Measurements from ENCODE around the gene CLCNKA.
"Not testable (repeated sequence)": the region's sequence is repeated elsewhere in the genome, so short reads cannot be mapped to it uniquely, and the experiment has no call there.

GRCh38 chr1:16062687-16063075, 40.8 kb downstream of the CLCNKA start:
- not testable (repeated sequence) for TF ChIP-seq CTCF (conservative IDR thresholded peaks at IDR 0.05; ENCODE audit: low read depth, low read length); EZH2phosphoT487 (IDR thresholded peaks at IDR 0.05; ENCODE audit: borderline replicate concordance, low read length); EZH2 (IDR thresholded peaks at IDR 0.05; ENCODE audit: low read length, unreplicated experiment)

All from PC-3 (cell line).